Osteoblast (primary cell): Measurements from ENCODE around the gene TBC1D9. TPM values are rescaled to one million over a fixed set of nuclear protein-coding genes. Genes with fewer than 3 reads are reported as not detected.

Experiments
- DNase-seq: peaks from one replicate; pipeline ENCODE4 v3.0.0; 2011; ENCODE audit warnings: low spot score, mixed read lengths; ENCODE audit not compliant: insufficient read length; ENCODE audit errors: missing footprints
- H2AFZ ChIP-seq: 2 replicates; pipeline ENCODE4 v1.6.0; 2011; ENCODE audit warnings: mild to moderate bottlenecking, low read length
- H3K27ac ChIP-seq: 2 replicates; pipeline ENCODE4 v1.5.1; 2011; ENCODE audit warnings: mild to moderate bottlenecking, low read depth, low read length, moderate library complexity
- H3K27me3 ChIP-seq: 2 replicates; pipeline ENCODE4 v1.6.0; 2012; ENCODE audit warnings: mild to moderate bottlenecking, control low read depth, inconsistent platforms, low read length, moderate library complexity; ENCODE audit not compliant: insufficient read depth
- H3K36me3 ChIP-seq: 2 replicates; pipeline ENCODE4 v1.5.1; 2011; ENCODE audit warnings: mild to moderate bottlenecking, low read length, control low read depth, moderate library complexity; ENCODE audit not compliant: insufficient read depth
- H3K4me1 ChIP-seq: 2 replicates; pipeline ENCODE4 v1.5.1; 2011; ENCODE audit warnings: mild to moderate bottlenecking, low read length, control low read depth, moderate library complexity; ENCODE audit not compliant: insufficient read depth
- H3K4me2 ChIP-seq: 2 replicates; pipeline ENCODE4 v1.6.0; 2011; ENCODE audit warnings: mild to moderate bottlenecking, low read length; ENCODE audit not compliant: insufficient read depth
- H3K4me3 ChIP-seq: fragments of 200-600 bp; sonication (generic); 3 replicates; pipeline ENCODE4 v1.5.1; 2012; ENCODE audit warnings: mild to moderate bottlenecking, low read length, inconsistent platforms; ENCODE audit not compliant: insufficient read depth
- H3K79me2 ChIP-seq: 2 replicates; pipeline ENCODE4 v1.6.0; 2012; ENCODE audit warnings: mild to moderate bottlenecking, low read length, control low read depth, inconsistent platforms; ENCODE audit not compliant: insufficient read depth
- H3K9me3 ChIP-seq: 2 replicates; pipeline ENCODE4 v1.5.1; 2011; ENCODE audit warnings: low read depth, low read length, control low read depth
- H4K20me1 ChIP-seq: 2 replicates; pipeline ENCODE4 v1.6.0; 2012; ENCODE audit warnings: mild to moderate bottlenecking, low read length, control low read depth; ENCODE audit not compliant: insufficient read depth
- CTCF ChIP-seq: IDR thresholded peaks from 2 replicates; pipeline ENCODE4 v1.5.1; 2011; ENCODE audit warnings: mild to moderate bottlenecking, low read depth, low read length, moderate library complexity; ENCODE audit errors: extremely low read depth
- total RNA-seq: library from RNA; depleted of rRNA; stranded (reverse); fragments of >200 nt; gene quantifications from 2 replicates; pipeline ENCODE4 v1.2.3, GENCODE V29; 2012

TBC1D9 gene
- 19.4 and 19.5 TPM in 2 replicates for total RNA-seq

- Histone ChIP-seq H3K27ac (peak within 1 kb of the TSS; percentile 44), H3K4me3 (peak within 1 kb of the TSS; percentile 86), H3K79me2 (peaks cover 35% of the 10 kb centered on the region), H3K4me1 (peaks cover 14% of the 10 kb centered on the region), H3K9me3 (no peaks in the 10 kb centered on the region), H3K27me3 (no peaks in the 10 kb centered on the region), H3K36me3 (no peaks in the 10 kb centered on the region), H4K20me1 (peaks cover 4% of the 10 kb centered on the region), H3K4me2 (peak within 1 kb of the TSS; percentile 90), H2AFZ (peak within 1 kb of the TSS; percentile 98)
- no peak for TF ChIP-seq CTCF
- DNase-seq: peak; percentile 86
Measured at GRCh38 chr4:140756319-140757231, at the start of gene TBC1D9. Gene TBC1D9 (minus strand): TSS chr4:140756385. CDS start chr4:140756045, 340 bp downstream.

GRCh38 chr4:140805293-140805692, 49.1 kb upstream of the TBC1D9 start:
- Histone ChIP-seq H3K9me3 (no peaks in the 10 kb centered on the region), H3K27ac (no peak overlapping the region), H3K27me3 (peaks cover 16% of the 10 kb centered on the region), H3K79me2 (no peaks in the 10 kb centered on the region), H2AFZ (no peak overlapping the region), H3K36me3 (no peaks in the 10 kb centered on the region), H3K4me2 (no peak overlapping the region), H3K4me3 (no peak overlapping the region), H3K4me1 (no peaks in the 10 kb centered on the region), H4K20me1 (no peaks in the 10 kb centered on the region)
- DNase-seq: no peak
- no peak for TF ChIP-seq CTCF

- DNase-seq: no peak
- Histone ChIP-seq H3K4me3 (no peak overlapping the region), H4K20me1 (no peaks in the 10 kb centered on the region), H3K79me2 (no peaks in the 10 kb centered on the region), H3K27ac (no peak overlapping the region), H3K9me3 (no peaks in the 10 kb centered on the region), H3K27me3 (peaks cover 10% of the 10 kb centered on the region), H3K4me2 (no peak overlapping the region), H3K4me1 (no peaks in the 10 kb centered on the region), H3K36me3 (no peaks in the 10 kb centered on the region), H2AFZ (no peak overlapping the region)
- TF ChIP-seq CTCF: no peak
Measured at GRCh38 chr4:140802591-140802990, 46.4 kb upstream of the TBC1D9 start.

GRCh38 chr4:140800666-140801065, 44.5 kb upstream of the TBC1D9 start:
- H3K27ac ChIP-seq: no peak overlapping the region
- H2AFZ ChIP-seq: no peak overlapping the region
- H3K9me3 ChIP-seq: no peaks in the 10 kb centered on the region
- H3K27me3 ChIP-seq: no peaks in the 10 kb centered on the region
- DNase-seq: no peak
- H3K79me2 ChIP-seq: no peaks in the 10 kb centered on the region
- H3K36me3 ChIP-seq: no peaks in the 10 kb centered on the region
- TF ChIP-seq CTCF: no peak
- H3K4me1 ChIP-seq: no peaks in the 10 kb centered on the region
- H3K4me3 ChIP-seq: no peak overlapping the region
- H4K20me1 ChIP-seq: no peaks in the 10 kb centered on the region
- no peak overlapping the region for H3K4me2 ChIP-seq
